Measurements from ENCODE around the gene ORM1.

ORM1 gene

DNA sequence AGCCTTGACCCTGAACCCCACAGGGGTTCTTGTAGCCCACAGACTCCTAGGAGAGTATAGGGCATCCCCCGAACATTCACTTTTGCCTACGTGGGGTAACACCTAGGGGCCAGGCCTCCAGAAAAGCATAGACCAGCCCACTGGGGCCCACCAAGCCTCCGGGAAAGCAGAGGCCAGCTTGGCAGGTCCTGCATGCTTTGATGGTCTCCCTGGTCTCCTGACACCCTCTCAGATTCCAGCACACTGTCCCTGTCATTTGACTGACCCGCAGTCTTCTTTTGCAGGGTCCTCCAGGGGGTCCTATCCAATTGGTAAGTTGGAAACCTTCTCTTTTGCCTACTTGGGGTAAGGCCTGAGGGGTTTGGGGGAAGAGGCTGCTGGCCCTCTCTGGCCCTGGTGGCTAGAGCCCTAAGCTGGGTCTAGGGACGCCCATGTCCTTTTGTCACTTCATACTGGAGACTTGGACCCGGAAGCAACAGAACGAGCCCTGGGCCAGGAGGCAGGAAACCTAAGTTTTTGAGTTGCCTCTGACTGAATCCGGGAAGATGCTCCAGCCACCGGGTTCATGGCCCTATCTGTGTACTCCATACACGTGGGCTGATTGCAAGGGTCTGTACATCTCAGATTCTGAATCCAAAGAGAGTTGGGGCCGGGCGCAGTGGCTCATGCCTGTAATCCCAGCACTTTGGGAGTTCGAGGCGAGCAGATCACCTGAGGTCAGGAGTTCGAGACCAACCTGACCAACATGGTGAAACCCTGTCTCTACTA lies 20.9 kb upstream of the ORM1 start:
- no peak overlapping the region for H3K4me3 ChIP-seq (ENCODE audit: low read depth in 1 of 2, low read length in 2 of 2)
- H3K27me3 ChIP-seq (ENCODE audit: low read depth, low read length), result no peaks in the 10 kb centered on the region
- peaks cover 4% of the 10 kb centered on the region in 2 donors for H3K4me1 ChIP-seq (ENCODE audit: control insufficient read depth in 1 of 2, insufficient read depth in 2 of 2, low read length in 2 of 2)
- peaks cover 0 to 21% of the 10 kb centered on the region in 2 donors for H3K36me3 ChIP-seq (ENCODE audit: control insufficient read depth in 1 of 2, insufficient read depth in 2 of 2, low read length in 2 of 2)
- no peaks in the 10 kb centered on the region for H3K9me3 ChIP-seq (ENCODE audit: control insufficient read depth in 1 of 2, low read length in 2 of 2)
- no peak overlapping the region for H3K27ac ChIP-seq (ENCODE audit: low read length)

DNA sequence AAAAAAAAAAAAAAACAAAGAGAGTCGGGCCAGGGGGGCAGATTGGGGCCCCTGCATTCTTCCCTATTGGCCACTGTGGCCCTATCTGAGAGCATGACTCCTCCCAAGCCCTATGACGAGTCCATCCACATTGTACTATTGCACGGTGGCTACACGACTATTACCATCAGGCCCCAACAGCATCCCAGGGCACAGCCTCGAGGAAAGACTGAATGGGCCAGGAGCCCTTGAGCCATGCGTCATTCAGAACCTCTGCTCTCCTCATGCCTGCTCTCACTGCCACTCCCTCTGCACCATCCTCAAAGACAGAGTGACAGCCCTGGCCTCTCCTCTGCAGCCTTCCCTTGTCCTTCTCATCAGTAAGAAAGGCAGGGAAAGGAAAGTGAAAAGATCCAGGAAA lies 20.2 kb upstream of the ORM1 start:
- H3K27me3 ChIP-seq (ENCODE audit: low read depth, low read length), result no peaks in the 10 kb centered on the region
- H3K4me1 ChIP-seq (ENCODE audit: control insufficient read depth in 1 of 2, insufficient read depth in 2 of 2, low read length in 2 of 2), result peaks cover 4% of the 10 kb centered on the region in 2 donors
- H3K9me3 ChIP-seq (ENCODE audit: control insufficient read depth in 1 of 2, low read length in 2 of 2), result no peaks in the 10 kb centered on the region
- no peak overlapping the region for H3K27ac ChIP-seq (ENCODE audit: low read length)
- no peak overlapping the region for H3K4me3 ChIP-seq (ENCODE audit: low read depth in 1 of 2, low read length in 2 of 2)
- peaks cover 0 to 22% of the 10 kb centered on the region in 2 donors for H3K36me3 ChIP-seq (ENCODE audit: control insufficient read depth in 1 of 2, insufficient read depth in 2 of 2, low read length in 2 of 2)

DNA sequence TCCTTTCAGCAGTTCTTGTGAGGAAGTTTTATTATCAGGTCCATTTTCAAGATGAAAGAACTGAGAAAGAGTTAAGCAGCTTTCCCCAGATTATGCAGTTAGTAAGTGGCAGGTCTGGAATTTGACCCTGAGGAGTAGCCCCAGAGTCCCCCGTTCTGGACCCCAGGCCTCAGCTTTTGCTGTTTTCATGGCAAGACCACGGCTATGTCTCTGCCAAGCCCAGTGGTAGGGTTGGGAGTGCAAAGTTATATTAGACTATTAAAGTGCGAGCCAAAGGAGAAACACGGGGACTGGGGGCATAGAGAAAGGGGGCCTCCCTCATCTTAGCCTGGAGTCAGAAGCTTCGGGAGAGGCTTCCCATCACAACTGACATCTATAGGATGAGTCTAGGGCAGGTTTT lies 19.3 kb upstream of the ORM1 start:
- peaks cover 0 to 26% of the 10 kb centered on the region in 2 donors for H3K36me3 ChIP-seq (ENCODE audit: control insufficient read depth in 1 of 2, insufficient read depth in 2 of 2, low read length in 2 of 2)
- H3K4me3 ChIP-seq (ENCODE audit: low read depth in 1 of 2, low read length in 2 of 2), result no peak overlapping the region

DNA sequence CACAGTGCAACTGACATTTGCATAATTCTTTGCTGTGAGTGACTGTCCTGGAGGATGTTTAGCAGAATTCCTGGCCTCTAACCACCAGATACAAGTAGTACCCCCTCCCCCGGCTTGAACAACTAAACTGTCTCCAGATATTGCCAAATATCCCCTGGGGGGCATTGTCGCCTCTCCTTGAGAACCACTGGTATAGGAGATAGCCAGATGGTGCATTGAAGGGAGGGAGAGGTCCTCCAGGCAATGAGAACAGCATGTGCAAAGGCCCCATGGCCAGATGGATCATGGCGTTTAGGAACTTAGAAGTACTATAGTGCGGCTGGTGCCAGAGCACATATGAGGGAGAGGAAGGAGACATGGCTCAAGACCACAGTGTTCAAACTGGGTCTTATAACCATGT lies 18.9 kb upstream of the ORM1 start:
- Histone ChIP-seq H3K4me3 (ENCODE audit: low read depth in 1 of 2, low read length in 2 of 2) (no peak overlapping the region), H3K9me3 (ENCODE audit: control insufficient read depth in 1 of 2, low read length in 2 of 2) (no peaks in the 10 kb centered on the region), H3K36me3 (ENCODE audit: control insufficient read depth in 1 of 2, insufficient read depth in 2 of 2, low read length in 2 of 2) (peaks cover 0 to 24% of the 10 kb centered on the region in 2 donors), H3K27me3 (ENCODE audit: low read depth, low read length) (no peaks in the 10 kb centered on the region), H3K4me1 (ENCODE audit: control insufficient read depth in 1 of 2, insufficient read depth in 2 of 2, low read length in 2 of 2) (peaks cover 4% of the 10 kb centered on the region in 2 donors), H3K27ac (ENCODE audit: low read length) (no peak overlapping the region)

More for the DNA sequence above, 19.3 kb upstream of the ORM1 start:
- Histone ChIP-seq H3K27ac (ENCODE audit: low read length) (no peak overlapping the region), H3K9me3 (ENCODE audit: control insufficient read depth in 1 of 2, low read length in 2 of 2) (no peaks in the 10 kb centered on the region), H3K4me1 (ENCODE audit: control insufficient read depth in 1 of 2, insufficient read depth in 2 of 2, low read length in 2 of 2) (peaks cover 4% of the 10 kb centered on the region in 2 donors), H3K27me3 (ENCODE audit: low read depth, low read length) (no peaks in the 10 kb centered on the region)

DNA sequence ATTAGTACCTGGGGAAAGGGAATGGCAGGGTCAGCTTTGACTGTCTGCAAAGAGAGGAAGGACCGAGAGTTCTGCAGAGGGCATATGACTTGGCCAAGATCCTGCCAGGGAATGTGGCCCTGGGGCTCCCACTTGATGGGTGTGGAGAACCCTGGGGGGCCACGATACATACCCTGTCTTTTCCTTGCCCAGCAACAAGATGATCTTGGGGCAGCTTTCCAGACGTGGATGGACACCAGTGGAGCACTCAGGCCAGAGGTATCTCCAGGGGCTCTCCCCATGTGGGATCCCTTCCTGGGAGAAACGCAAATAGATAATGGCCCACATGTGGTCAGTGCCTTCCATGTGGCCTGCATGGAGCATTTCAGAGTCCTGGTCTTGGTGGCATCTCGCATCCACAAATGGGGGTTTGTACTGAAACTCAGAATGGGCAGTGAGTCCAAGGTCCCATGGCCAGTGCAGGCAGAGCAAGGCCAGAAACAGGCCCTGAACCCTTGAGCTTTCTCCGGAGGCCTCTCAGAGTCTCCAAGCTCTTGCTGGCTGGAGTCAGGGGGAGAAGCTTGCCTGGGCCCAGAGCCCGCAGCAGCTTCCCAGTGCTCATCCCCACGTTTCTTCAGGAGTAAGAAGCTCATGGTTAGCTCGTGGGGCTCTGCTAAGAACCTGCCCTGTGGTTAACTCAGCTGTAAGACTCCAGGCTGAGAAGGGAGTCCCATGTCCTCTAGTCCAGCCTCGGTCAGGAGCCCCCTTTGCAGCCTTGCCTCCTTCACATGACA lies 18.3 kb upstream of the ORM1 start:
- Histone ChIP-seq H3K9me3 (ENCODE audit: control insufficient read depth in 1 of 2, low read length in 2 of 2) (no peaks in the 10 kb centered on the region), H3K4me1 (ENCODE audit: control insufficient read depth in 1 of 2, insufficient read depth in 2 of 2, low read length in 2 of 2) (peaks cover 4% of the 10 kb centered on the region in 2 donors), H3K36me3 (ENCODE audit: control insufficient read depth in 1 of 2, insufficient read depth in 2 of 2, low read length in 2 of 2) (peaks cover 0 to 19% of the 10 kb centered on the region in 2 donors), H3K27me3 (ENCODE audit: low read depth, low read length) (no peaks in the 10 kb centered on the region), H3K4me3 (ENCODE audit: low read depth in 1 of 2, low read length in 2 of 2) (no peak overlapping the region), H3K27ac (ENCODE audit: low read length) (no peak overlapping the region)

DNA sequence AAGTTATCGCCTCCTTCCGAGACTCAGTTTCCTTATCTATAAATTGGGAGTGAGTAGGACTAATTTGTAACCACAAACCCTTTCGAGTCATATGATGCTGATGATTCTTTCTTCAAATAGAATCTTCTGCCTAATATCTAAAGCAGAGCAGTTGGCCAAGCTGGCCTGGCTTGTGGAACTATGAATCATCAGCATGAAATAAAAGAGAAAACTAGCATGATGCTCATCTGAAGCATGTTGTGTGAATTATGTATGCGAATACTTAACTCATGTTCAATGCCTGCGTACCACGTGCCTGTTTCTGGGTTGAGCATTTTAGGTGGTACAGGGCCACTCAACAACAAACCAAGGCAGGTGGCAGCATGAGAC lies 15.0 kb upstream of the ORM1 start:
- Histone ChIP-seq H3K36me3 (ENCODE audit: control insufficient read depth in 1 of 2, insufficient read depth in 2 of 2, low read length in 2 of 2) (peaks cover 6 to 12% of the 10 kb centered on the region in 2 donors), H3K27ac (ENCODE audit: low read length) (no peak overlapping the region), H3K4me1 (ENCODE audit: control insufficient read depth in 1 of 2, insufficient read depth in 2 of 2, low read length in 2 of 2) (peaks cover 4% of the 10 kb centered on the region in 2 donors), H3K9me3 (ENCODE audit: control insufficient read depth in 1 of 2, low read length in 2 of 2) (no peaks in the 10 kb centered on the region), H3K4me3 (ENCODE audit: low read depth in 1 of 2, low read length in 2 of 2) (no peak overlapping the region), H3K27me3 (ENCODE audit: low read depth, low read length) (no peaks in the 10 kb centered on the region)

DNA sequence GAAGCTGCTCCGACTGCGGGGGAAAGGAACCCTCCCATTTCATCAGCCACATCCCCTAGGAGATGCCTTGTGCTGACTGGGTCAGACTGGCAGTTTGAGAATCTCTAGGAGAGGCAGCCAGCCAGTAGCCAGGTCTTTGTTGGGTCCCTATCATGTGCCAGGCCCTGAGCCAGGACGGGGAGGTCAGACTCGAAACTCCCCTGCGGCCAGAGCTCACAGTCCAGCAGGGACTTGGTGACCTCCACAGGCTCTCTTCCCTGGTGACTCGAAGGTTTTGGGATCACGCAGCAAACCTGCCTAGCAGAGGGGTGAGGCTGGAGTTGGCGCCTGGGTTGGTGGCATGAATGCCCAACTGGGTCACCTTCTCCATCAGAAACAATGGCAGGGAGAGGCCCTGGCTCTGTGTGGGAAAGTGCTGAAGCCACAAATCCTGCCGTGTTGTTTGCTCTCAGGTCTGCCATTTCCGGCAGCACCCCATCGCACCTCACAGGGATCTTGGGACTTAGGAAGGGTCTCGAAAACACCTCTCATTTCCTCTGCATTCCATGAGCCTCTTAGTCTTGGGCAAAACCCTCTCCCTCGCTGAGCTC lies 14.4 kb upstream of the ORM1 start:
- H3K4me1 ChIP-seq (ENCODE audit: control insufficient read depth in 1 of 2, insufficient read depth in 2 of 2, low read length in 2 of 2), result peaks cover 4% of the 10 kb centered on the region in 2 donors
- H3K27ac ChIP-seq (ENCODE audit: low read length), result no peak overlapping the region
- no peak overlapping the region for H3K4me3 ChIP-seq (ENCODE audit: low read depth in 1 of 2, low read length in 2 of 2)
- peaks cover 6 to 12% of the 10 kb centered on the region in 2 donors for H3K36me3 ChIP-seq (ENCODE audit: control insufficient read depth in 1 of 2, insufficient read depth in 2 of 2, low read length in 2 of 2)
- no peaks in the 10 kb centered on the region for H3K9me3 ChIP-seq (ENCODE audit: control insufficient read depth in 1 of 2, low read length in 2 of 2)
- H3K27me3 ChIP-seq (ENCODE audit: low read depth, low read length), result no peaks in the 10 kb centered on the region

DNA sequence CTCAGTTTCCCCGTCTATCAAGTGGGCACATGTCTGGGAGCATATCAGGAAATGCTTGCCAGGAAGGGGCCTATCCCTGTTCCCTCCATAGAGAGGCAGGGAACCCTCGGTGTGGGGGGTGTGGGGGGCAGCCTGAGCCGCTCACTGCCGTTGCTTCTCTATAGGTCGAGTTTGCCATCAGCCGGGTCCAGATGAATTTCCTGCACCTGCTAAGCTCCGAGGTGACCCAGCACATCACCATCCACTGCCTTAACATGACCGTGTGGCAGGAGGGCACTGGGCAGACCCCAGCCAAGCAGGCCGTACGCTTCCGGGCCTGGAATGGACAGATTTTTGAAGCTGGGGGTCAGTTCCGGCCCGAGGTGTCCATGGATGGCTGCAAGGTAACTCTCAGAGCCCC lies 13.8 kb upstream of the ORM1 start:
- Histone ChIP-seq H3K27ac (ENCODE audit: low read length) (no peak overlapping the region), H3K9me3 (ENCODE audit: control insufficient read depth in 1 of 2, low read length in 2 of 2) (no peaks in the 10 kb centered on the region), H3K4me1 (ENCODE audit: control insufficient read depth in 1 of 2, insufficient read depth in 2 of 2, low read length in 2 of 2) (peaks cover 4% of the 10 kb centered on the region in 2 donors), H3K27me3 (ENCODE audit: low read depth, low read length) (no peaks in the 10 kb centered on the region), H3K4me3 (ENCODE audit: low read depth in 1 of 2, low read length in 2 of 2) (no peak overlapping the region), H3K36me3 (ENCODE audit: control insufficient read depth in 1 of 2, insufficient read depth in 2 of 2, low read length in 2 of 2) (peaks cover 6 to 12% of the 10 kb centered on the region in 2 donors)

DNA sequence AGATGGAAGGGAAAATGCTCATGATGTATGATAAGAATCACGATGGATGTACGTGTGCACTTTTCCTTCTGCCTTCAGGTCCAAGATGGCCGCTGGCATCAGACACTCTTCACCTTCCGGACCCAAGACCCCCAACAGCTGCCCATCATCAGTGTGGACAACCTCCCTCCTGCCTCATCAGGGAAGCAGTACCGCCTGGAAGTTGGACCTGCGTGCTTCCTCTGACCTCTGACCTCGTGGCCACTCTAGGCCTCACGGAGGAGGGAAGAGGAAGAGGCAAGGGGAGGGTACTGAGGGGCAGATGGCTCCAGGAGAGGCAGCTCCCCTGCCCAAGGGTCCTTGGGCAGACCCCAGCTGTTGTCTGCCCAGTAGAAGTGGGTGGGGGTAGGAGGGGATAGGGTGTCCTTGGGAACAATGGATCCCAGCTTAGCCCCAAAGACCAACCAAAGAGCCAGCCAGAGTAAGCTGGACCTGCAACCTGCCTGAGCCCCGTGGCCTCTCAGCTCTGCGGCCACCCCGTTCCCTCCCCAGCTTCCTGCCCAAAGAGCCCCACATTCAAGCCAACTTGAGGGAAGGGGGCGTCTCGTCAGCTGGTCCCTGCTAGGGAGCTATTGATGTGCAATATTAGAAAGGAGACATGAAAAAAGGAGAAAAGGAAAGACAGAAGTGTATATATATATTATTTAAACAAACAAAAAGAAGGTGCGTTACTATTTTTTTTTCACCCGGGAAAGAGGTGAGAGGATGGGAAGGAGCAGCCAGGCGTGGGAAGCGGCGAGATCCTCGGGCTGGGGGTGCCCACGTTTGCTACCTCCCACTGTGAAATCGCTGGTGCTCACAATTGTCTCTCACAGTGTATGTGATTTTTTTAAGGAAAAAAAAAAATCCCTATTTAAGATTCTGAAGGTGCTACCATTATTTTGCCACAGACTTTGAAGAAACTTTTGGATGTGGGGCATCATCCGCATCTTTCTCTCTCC lies 12.1 kb upstream of the ORM1 start:
- Histone ChIP-seq H3K27ac (ENCODE audit: low read length) (no peak overlapping the region), H3K27me3 (ENCODE audit: low read depth, low read length) (no peaks in the 10 kb centered on the region), H3K4me1 (ENCODE audit: control insufficient read depth in 1 of 2, insufficient read depth in 2 of 2, low read length in 2 of 2) (no peaks in the 10 kb centered on the region), H3K36me3 (ENCODE audit: control insufficient read depth in 1 of 2, insufficient read depth in 2 of 2, low read length in 2 of 2) (peaks cover 6 to 12% of the 10 kb centered on the region in 2 donors), H3K4me3 (ENCODE audit: low read depth in 1 of 2, low read length in 2 of 2) (no peak overlapping the region), H3K9me3 (ENCODE audit: control insufficient read depth in 1 of 2, low read length in 2 of 2) (peaks cover 0 to 4% of the 10 kb centered on the region in 2 donors)

DNA sequence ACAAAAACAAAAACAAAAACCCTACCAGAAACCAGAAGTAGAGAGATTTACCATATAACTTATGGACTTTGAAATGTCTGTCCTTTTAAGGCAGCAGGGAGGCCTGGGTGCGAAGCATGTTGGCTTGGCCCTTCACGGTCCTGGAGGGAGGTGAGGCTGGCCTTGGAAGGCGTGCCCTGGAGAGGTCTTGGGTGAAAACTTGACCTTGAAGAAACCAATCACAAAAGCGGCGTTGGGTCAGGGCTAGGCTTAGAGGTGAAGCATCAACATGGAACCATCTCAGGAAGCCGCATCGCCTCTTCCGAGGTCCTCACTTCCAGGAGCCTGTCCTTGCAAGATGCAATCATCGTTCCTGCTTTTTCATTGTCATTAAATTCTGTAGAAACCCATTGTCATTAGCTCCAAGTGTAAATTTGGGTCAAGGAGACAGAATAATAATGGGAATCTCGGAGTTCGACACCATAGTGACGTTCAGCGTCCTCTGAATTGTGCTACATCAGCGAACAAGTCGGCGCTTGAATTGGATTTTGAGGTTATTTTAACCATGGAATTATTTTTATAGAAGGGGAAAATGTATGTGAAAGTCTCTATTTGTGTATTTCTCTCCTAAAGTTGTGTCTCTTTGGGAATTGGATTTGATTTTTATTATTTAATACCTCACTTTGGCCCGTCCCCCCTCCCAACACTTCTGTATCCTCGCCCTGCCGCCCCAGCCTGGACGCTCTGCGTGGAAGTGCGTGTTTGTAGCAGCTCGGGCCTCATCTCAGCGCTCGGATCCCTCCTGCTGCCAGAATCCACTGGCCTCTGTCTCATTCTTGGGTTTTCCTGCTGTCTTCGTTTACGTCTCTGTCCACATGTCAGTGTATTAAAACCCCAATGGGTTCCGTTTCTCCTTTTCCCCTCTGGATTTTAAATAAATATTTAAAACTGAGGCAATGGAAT lies 11.1 kb upstream of the ORM1 start:
- peaks cover 0 to 4% of the 10 kb centered on the region in 2 donors for H3K9me3 ChIP-seq (ENCODE audit: control insufficient read depth in 1 of 2, low read length in 2 of 2)
- H3K27me3 ChIP-seq (ENCODE audit: low read depth, low read length), result no peaks in the 10 kb centered on the region
- H3K36me3 ChIP-seq (ENCODE audit: control insufficient read depth in 1 of 2, insufficient read depth in 2 of 2, low read length in 2 of 2), result peaks cover 6 to 11% of the 10 kb centered on the region in 2 donors
- H3K27ac ChIP-seq (ENCODE audit: low read length), result no peak overlapping the region
- no peak overlapping the region for H3K4me3 ChIP-seq (ENCODE audit: low read depth in 1 of 2, low read length in 2 of 2)
- H3K4me1 ChIP-seq (ENCODE audit: control insufficient read depth in 1 of 2, insufficient read depth in 2 of 2, low read length in 2 of 2), result no peaks in the 10 kb centered on the region

All from muscle layer of duodenum (tissue), 2 donors.